Measurements from ENCODE around the gene ERVFRD-1. TPM values are rescaled to one million over a fixed set of nuclear protein-coding genes. Genes with fewer than 3 reads are reported as not detected.

The ERVFRD-1 gene
- total and polyA plus RNA-seq, 2 experiments from 2014 or later = 0.06 TPM; not detected in 1

GRCh38 chr6:11111769-11112437 is 378 bp upstream of the ERVFRD-1 start:
- H3K27me3 ChIP-seq (ENCODE audit: insufficient read depth) = no peaks in the 10 kb centered on the region
- no peaks in the 10 kb centered on the region for H3K36me3 ChIP-seq (ENCODE audit: insufficient read depth)
- H3K79me2 ChIP-seq (replicated peaks; ENCODE audit: insufficient read depth) = peaks cover 100% of the 10 kb centered on the region
- DNase-seq (ENCODE audit: low spot score) = no peak
- no peak for ATAC-seq
- H3F3A ChIP-seq (replicated peaks; ENCODE audit: low read depth) = no peaks in the 10 kb centered on the region
- Mint-ChIP-seq H3K27me3 (ENCODE audit: insufficient read depth, low read depth, poor library complexity) (no peaks in the 10 kb centered on the region), H3K36me3 (ENCODE audit: low read depth) (no peaks in the 10 kb centered on the region), H3K27ac (no peak overlapping the region), H3K4me3 (no peak overlapping the region), H3K9me3 (no peaks in the 10 kb centered on the region), H3K4me1 (peaks cover 30% of the 10 kb centered on the region)
- no peak overlapping the region for H2AFZ ChIP-seq
- H3K4me3 ChIP-seq = no peak overlapping the region
- H3K4me1 ChIP-seq (ENCODE audit: insufficient read depth) = peaks cover 32% of the 10 kb centered on the region
- peaks cover 14% of the 10 kb centered on the region for H4K20me1 ChIP-seq (replicated peaks; ENCODE audit: insufficient read depth)
- peak overlapping the region; percentile 38; the same call in 1 of the 2 replicates for H3K4me2 ChIP-seq
- no peak overlapping the region for H3K27ac ChIP-seq (ENCODE audit: low read depth)
- TF ChIP-seq EZH2 (IDR thresholded peaks at IDR 0.05; ENCODE audit: low read depth, unreplicated experiment) = no peak
- H3K9me2 ChIP-seq (ENCODE audit: insufficient read depth) = no peaks in the 10 kb centered on the region

- Histone ChIP-seq H2AFZ (no peak overlapping the region), H3F3A (replicated peaks; ENCODE audit: low read depth) (no peaks in the 10 kb centered on the region), H3K27ac (ENCODE audit: low read depth) (no peak overlapping the region), H3K79me2 (replicated peaks; ENCODE audit: insufficient read depth) (peaks cover 100% of the 10 kb centered on the region), H3K4me3 (no peak overlapping the region), H3K36me3 (ENCODE audit: insufficient read depth) (no peaks in the 10 kb centered on the region), H3K27me3 (ENCODE audit: insufficient read depth) (no peaks in the 10 kb centered on the region), H3K9me2 (ENCODE audit: insufficient read depth) (peaks cover 6% of the 10 kb centered on the region; the same call in 1 of the 2 replicates), H3K4me1 (ENCODE audit: insufficient read depth) (peaks cover 40% of the 10 kb centered on the region), H3K4me2 (no peak overlapping the region), H4K20me1 (replicated peaks; ENCODE audit: insufficient read depth) (peaks cover 18% of the 10 kb centered on the region)
- ATAC-seq (no peak), DNase-seq (ENCODE audit: low spot score) (no peak)
- H3K27me3 Mint-ChIP-seq (ENCODE audit: insufficient read depth, low read depth, poor library complexity) = no peaks in the 10 kb centered on the region
- no peaks in the 10 kb centered on the region for H3K36me3 Mint-ChIP-seq (ENCODE audit: low read depth)
- no peak overlapping the region for H3K4me3 Mint-ChIP-seq
- H3K27ac Mint-ChIP-seq = no peak overlapping the region
- peaks cover 39% of the 10 kb centered on the region for H3K4me1 Mint-ChIP-seq
- H3K9me3 Mint-ChIP-seq = no peaks in the 10 kb centered on the region
- no peak for TF ChIP-seq POLR2AphosphoS5 (IDR thresholded peaks at IDR 0.05; ENCODE audit: low read depth)
- TF ChIP-seq CTCF (conservative IDR thresholded peaks at IDR 0.05; ENCODE audit: low read depth in 2 of 2) = no peak
- TF ChIP-seq NANOG (IDR thresholded peaks at IDR 0.05; ENCODE audit: borderline replicate concordance) = no peak
- TF ChIP-seq REST (IDR thresholded peaks at IDR 0.05; ENCODE audit: unreplicated experiment) = no peak
- no peak for TF ChIP-seq ZNF114 (CRISPR knock-in tag; IDR thresholded peaks at IDR 0.05)
- TF ChIP-seq CREB1 (CRISPR knock-in tag; IDR thresholded peaks at IDR 0.05; ENCODE audit: low read depth) = no peak
- no peak for TF ChIP-seq ZNF331 (CRISPR knock-in tag; IDR thresholded peaks at IDR 0.05; ENCODE audit: low read depth)
- TF ChIP-seq JUNB (IDR thresholded peaks at IDR 0.05; ENCODE audit: unreplicated experiment) = no peak
- TF ChIP-seq ZNF462 (CRISPR knock-in tag; IDR thresholded peaks at IDR 0.05) = no peak
Measured at GRCh38 chr6:11108726-11109125, 2.8 kb downstream of the ERVFRD-1 start.
